ENCODE measurements around the gene GAN.
"Not testable (repeated sequence)": the region's sequence is repeated elsewhere in the genome, so short reads cannot be mapped to it uniquely, and the experiment has no call there.

The GAN gene

DNA sequence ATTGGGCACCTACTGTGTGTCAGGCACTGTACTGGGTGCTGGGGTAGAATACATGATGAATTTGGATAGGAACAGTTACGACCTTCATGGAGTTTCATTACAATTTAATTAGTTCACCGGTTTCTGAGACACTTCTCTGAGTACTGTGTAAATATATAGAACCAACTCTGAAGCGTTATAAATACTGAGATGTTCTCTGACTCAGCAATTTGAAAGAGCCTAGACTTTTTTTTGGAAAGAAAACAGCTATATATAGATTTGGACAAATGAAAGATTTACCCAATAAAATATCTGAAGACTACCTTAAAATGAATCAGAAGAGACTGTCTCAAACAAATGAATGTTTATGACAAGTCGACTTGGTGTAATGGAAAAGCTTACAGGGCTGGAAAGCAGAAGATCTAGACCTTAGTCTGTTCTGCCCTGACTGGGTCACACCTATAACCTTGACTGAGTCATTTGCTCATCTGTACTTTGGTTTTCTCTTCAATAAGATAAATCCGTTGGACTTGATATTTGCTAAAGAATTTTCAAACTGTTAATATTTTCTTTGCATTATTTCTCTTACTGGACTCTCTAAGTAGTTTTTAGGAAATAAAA is 4.6 kb upstream of the GAN start:
- DNase-seq: no peak

- DNase-seq: no peak
Observed at GRCh38 chr16:81311762-81312161, 3.0 kb upstream of the GAN start.

- DNase-seq: no peak
Observed at GRCh38 chr16:81313701-81314602, 810 bp upstream of the GAN start.

- peak; percentile 4 for DNase-seq
Observed at GRCh38 chr16:81315271-81316175, 761 bp downstream of the GAN start.

- no peak for DNase-seq
Observed at GRCh38 chr16:81316176-81316496, 1.4 kb downstream of the GAN start.

- DNase-seq: no peak
Observed at GRCh38 chr16:81318711-81319110, 3.9 kb downstream of the GAN start.

DNA sequence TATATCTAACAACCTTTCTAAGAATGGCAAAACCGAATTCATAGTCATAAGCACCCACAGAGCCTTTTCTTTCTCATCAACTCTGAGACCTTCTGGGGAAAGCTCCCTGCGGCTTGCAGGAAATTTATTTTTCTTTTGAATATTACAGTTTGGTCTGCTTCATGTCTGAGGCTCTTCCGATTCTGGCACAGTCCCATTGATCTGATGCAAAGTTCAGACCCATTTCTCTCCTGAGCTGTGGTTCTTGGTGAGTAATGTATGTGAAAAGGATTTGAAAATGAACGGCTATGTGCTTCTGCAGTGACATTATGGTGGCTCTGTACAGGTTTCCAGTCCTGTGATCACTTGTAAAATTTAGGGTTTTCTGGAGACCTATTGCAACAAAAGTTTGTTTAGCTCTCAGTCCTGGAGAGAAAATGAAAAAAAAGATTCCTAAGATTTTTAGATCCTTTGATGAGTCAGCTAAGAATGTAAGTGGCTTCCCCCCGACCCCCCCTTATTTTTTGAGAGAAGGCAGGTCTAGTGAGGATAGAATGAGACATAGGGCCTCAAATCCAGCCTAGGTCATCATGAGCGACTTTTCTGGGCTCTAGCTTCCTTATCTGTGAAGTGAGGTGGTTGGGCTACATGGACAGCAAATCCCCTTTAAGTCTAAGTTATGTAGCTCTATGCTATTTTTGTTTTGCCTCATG is 4.6 kb downstream of the GAN start:
- no peak for DNase-seq

- no peak for DNase-seq
Observed at GRCh38 chr16:81321039-81321438, 6.3 kb downstream of the GAN start.

DNA sequence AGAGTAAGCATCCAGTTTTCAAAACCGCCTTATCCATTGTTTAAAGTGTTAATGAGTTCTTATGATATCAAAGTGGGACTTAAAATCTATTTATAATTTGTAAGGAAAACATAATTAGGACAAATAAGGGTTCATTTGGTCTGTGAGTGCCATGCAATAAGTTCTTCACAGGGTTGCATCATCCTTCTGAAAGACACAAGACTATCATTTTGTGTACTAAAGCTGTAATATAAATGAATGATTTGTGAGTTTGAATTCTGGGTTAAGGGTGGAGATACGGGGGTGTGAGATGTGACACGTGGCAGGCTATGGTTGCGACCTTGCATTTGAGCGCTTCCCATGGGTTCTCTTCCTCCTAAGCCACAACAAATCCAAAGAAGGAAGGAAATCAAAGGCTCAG is 6.8 kb downstream of the GAN start:
- no peak for DNase-seq

GRCh38 chr16:81324808-81325207 is 10.0 kb downstream of the GAN start:
- no peak for DNase-seq

- no peak for DNase-seq
Observed at GRCh38 chr16:81327011-81327410, 12.2 kb downstream of the GAN start.

DNA sequence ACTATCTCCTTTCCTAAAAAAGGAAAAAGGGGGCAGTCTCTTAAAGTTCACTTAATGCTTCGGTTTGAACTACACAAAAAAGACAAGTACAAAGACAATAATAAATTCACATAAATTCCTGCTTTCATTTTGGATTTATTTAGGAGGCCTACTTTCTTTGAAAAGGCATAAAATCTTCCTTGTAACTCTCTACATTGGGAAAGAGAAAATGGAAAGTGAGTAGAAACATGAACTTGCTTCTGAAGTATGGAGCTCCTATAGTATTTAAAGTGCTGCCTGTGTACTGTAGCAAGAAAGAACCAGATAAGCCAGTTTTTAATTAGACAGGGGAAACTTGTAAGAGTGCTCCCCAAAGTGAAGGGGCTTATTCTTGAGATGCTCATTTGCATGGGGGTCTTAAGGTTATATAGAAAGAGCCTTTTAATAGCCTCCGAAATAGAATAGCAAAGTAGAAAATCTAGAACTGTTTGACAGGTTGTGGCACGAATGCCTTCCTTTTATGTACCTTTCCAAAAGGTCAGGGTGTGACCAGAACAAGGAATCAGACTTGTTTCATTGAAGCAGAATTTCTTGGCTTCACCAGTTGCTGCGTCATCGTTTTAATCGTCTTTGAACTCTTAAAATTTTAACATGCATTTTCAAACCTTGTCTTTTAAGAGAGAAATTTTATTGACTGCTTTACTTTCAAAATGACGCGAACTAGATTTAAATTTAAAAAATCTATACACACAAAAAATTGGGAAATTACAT is 12.9 kb downstream of the GAN start:
- no peak for DNase-seq

GRCh38 chr16:81329947-81330346 is 15.2 kb downstream of the GAN start:
- no peak for DNase-seq

DNA sequence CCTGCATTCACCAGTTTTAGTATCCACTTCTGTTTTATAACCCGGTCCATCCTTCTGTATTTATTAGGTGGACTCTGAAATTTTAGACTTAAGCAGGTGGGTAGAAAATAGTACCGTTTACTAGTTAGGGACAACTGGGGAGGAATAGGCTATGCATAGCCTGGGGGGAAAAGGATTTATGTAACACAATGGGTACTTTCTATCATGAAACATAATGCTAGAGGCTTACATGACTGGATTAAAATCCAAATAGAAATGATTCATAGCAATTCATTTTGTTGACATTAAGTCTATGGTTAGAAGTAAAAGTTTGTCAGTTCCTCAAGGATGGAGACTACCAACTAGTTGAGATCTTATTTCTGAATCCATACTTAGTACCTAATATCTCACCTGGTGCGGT is 18.6 kb downstream of the GAN start:
- DNase-seq: no peak

GRCh38 chr16:81335669-81336068 is 20.9 kb downstream of the GAN start:
- no peak for DNase-seq

- DNase-seq: no peak
Observed at GRCh38 chr16:81337097-81337496, 22.3 kb downstream of the GAN start.

- DNase-seq: not testable (repeated sequence)
Observed at GRCh38 chr16:81345172-81345571, 30.4 kb downstream of the GAN start.

- DNase-seq: no peak
Observed at GRCh38 chr16:81347425-81347824, 32.7 kb downstream of the GAN start.

GRCh38 chr16:81349608-81350305 is 35.0 kb downstream of the GAN start:
- no peak for DNase-seq

- no peak for DNase-seq
Observed at GRCh38 chr16:81350306-81350615, 35.5 kb downstream of the GAN start.

DNA sequence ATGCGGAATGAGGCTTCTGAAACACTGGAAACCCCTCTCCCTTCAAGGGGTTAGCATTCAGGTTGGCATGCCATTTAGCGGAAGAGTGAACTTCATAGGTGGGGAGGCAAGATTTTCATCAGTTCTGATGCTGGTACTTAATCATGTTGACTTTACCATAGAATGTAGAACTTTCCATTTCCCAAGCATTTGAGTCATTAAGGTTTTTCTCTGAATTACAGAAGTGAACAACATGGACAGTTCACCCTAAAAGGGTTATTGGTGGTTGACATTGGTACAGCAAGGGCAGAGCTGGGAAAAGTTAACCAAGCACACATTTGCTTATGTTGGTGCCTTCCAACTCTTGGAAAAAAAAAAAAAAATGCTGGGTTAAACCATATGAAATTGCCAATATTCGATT is 39.1 kb downstream of the GAN start:
- DNase-seq: no peak

- no peak for DNase-seq
Observed at GRCh38 chr16:81357711-81358260, 43.0 kb downstream of the GAN start.

All from KG1 (cell line).